Putamen (tissue), 1 donor: Measurements from ENCODE around the gene WASF1.

Source experiments
- DNase-seq: peaks from one replicate; pipeline ENCODE4 v3.0.0-alpha.2; 2016; ENCODE audit warnings: low spot score

WASF1 gene

DNA sequence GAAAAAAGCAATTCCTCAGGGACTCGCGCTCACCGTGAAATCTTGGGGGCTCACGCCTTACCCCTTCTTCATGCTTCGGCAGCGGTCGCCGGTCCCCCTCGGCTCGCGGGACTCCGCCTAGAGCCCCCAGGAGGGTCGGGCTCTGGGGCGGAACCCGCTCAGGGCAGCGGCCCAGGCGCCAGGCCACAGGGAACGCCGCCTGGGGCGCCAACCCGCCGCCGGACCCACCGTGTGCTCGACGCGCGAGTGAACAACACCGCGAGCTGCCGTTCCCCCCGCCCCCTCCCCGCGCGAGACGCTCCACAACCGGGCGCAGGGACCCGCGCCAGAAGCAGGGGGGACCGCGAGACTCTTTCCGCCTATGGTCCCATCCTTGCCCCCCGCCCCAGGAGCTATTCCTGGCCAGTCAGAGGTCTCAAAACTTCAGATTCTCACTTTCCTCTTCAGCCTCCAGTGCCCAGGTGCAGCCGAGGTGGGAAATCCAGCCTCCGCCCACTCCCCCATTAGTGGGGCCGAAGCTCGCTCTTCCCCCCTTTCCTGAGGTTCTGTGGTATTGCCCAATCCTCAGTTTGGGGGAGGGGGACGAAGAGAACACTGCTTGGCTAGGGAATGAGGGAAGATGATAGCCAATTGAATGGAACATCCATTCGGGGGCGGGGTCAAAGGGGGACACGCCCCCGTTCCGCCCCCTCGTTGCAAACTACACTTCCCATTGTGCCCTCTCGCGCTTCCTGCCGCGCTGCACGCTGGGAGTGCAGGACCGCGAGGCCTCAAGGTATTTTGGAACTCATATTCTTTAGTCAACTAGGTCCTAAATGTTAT is at the start of gene WASF1:
Gene WASF1, minus strand, starts transcription at position 265 of the 822 bp plus-strand sequence. CDS start 52,069 bp downstream, outside the sequence.
- DNase-seq, result peak; percentile 98

DNA sequence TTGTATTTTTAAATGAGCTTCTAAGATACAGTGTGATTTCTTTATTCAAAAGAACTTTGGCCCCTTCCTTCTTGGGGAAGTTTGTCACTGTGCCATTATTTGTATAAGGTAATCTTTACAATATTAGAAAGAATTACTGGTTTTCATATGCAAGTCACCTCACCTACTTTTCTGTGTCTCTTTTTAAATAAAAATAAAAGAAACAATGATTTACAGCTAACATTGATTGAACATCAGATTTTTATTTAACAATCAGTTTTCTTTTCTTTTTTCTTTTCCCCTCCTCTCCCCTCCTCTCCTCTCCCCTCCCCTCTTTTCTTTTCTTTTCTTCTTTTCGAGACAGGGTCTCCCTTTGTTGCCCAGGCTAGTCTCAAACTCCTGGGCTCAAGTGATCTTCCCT is 46.8 kb upstream of the WASF1 start:
- DNase-seq, result no peak

DNA sequence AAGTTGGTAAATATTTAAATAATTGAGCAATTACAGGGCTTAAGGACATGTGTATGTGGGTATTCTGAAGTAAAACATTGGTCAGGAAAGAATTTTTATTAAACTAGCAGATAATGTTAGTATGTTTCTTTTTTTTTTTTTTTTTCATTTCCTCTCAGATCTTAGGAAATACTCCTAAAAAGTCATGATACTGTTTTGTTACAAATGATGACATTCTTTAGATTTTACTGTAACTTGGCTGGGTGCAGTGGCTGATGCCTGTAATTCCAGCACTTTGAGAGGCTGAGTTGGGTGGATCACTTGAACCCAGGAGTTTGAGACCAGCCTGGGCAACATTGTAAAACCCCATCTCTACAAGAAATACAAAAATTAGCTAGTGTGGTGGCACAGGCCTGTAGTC is 42.3 kb upstream of the WASF1 start:
- no peak for DNase-seq

DNA sequence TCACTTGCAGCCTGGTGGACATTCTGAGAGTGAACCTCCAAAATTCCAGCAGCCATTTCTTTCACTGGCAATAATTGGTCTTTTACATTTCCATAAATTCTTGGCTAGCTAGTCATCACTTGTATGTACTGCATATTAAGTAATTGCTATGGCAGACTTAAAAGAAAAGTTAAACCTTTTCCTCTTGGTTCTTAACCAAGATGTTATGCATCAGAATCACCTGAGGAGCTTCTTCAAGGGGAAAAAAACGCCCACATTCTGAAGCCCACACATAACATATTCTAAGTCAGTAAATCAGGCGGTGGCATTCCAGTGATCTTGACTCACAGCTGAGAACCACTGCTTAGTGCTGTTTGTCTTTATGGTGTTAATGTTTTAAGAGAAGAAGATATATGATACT is 37.8 kb upstream of the WASF1 start:
- DNase-seq, result peak; percentile 67

DNA sequence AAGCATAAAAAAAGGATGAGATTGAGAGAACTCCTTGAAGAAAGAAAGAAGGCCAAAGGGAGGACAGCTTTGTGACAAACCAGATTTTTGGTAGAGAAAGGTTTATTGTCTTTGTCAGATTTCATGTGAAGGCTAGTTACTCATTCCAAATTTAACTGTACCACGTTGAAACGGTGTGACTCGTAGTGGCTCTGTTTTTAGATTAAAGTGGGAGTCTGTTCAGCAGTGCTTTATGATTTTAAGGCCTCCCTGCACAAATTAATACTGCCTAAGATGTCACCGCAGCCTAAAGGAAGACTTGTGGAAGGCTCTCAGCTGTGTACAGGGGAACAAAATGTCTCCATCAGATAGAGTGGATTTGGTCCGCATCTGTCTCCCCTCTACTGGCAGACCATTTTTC is 36.7 kb upstream of the WASF1 start:
- peak; percentile 71 for DNase-seq

DNA sequence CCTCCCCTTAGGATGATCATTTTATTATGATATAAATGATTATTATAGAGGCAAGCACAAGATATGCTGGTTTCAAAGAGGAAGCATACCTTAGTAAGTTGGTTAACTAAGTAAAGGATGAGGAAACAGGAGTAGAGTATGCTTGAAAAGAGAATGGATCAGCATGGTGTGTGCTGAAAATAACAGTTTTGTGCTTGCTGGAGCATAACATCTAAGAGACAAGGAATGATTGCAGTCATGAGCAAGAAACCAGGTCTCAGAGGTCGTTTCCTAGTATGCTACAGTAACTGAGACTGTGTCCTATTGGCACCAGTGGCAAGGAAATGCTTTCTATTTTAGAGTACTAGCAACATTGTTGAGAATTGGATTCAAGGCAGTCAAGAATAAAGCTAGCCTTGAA is 34.9 kb upstream of the WASF1 start:
- no peak for DNase-seq

DNA sequence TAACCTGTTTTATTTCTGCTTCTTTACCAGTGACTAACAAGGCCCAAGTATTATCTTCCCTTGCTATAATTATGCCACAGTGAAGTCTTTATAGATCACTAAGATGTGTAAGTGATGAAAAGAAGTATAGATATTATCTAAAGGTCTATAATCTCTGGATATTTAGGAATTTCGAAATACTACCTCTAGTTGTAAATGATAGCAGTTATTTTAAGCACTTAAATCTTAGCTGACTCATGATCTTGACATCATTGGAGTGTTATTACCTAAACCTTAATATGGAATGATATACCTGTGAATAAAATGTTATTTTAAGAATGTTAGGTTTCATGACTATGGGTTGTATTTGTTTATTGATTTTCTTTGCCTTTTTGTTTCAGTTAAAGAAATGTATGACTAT is 32.3 kb upstream of the WASF1 start:
- DNase-seq, result no peak

DNA sequence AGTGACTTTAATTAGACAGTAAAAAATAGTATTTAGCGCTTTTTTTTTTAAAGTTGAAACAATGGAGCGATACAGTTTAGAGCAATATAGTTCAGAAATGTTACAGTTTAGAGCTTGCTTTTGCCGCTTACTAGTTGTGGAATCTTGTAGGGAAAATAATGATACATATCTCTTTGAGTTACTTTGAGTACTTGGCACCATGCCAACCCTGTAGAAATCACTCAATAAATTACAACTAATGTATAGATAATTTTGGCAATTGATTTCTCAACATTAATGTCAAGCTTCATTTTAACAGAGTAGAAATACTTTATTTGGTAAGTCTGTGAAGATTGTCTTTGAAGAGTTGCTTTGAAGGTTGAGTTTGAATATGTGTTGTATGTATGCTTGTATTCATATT is 28.2 kb upstream of the WASF1 start:
- no peak for DNase-seq

DNA sequence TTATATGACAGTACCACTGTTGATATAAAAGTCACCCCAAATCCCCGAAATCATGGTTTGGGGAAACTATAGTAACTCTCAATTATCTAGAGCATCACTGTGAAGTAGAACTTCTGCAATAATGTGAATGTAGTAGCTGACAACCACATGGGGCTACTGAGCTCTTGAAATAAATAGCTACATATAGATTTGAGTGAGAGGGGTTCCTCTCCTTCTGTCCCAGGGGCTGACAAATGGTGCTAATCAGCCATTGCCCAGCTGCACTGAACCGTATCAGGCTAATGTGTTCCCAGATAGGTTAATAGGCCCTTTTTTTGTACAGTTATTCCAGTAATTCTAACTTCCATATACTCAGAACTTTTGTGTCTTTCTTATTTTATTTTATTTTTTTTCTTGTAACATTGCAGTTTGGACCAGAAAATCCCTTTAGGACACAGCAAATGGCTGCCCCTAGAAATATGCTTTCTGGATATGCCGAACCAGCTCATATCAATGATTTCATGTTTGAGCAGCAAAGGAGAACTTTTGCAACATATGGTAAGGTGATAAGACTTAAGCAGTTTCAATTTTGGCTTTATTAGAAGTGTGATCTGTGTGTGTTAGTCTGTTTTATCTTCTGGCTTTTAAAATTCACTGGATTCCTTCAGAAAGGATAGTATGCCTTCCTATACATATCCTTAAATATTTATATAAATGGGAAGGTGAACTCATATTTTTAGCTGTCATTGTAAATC is 21.8 kb upstream of the WASF1 start:
- no peak for DNase-seq

DNA sequence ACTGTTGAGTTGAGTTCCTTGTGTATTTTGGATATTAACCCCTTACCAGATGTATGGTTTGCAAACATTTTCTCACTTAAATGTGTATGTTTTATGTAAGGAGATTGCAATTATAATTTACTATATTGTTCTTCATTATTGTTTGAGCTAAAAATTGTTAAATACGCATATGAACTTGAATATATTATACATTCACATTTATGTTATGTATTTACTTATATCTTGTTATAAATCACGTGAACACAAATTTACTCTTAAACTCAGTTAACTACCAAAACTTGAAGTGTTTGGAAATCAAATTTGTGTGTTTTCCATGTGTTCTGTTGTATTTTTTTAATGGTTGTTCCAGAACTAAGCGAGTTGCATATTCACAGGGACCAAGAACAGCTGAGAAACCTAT is 19.1 kb upstream of the WASF1 start:
- no peak for DNase-seq

DNA sequence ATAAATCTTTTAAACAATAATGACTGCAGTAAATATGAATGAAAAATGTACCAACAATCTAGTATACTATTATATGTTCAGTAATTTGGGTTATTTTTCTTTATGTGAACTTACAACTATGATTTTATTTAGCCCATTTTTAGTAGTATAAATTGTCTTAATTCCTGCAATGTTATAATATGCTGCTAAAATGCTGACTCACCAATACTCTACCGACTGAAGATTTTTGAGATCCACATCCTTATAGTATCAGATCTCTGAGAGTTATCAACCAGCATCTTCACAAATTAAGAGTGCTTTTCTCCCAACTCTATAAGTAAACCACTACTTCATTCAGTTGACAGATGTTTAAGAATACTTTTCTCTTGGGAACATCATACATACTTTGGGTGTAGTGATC is 17.4 kb upstream of the WASF1 start:
- no peak for DNase-seq

DNA sequence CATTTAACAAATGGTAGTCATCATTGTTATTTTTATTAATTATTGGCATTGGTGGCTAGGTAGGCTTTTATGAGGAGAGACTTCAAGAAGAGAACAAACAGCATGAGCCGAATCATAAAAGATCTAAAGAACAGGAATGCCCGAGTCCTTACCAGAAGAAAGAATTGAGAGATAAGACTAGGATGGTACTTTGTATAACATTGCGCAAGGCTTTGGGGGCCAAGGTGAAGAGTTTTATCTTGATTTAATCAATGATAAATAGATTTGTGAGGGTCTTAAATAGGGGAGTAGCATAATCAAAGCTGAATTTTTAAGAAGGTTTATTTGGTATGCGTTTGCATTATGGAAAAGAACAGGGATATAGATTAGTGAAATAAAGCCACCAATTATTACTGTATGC is 16.2 kb upstream of the WASF1 start:
- DNase-seq, result no peak

DNA sequence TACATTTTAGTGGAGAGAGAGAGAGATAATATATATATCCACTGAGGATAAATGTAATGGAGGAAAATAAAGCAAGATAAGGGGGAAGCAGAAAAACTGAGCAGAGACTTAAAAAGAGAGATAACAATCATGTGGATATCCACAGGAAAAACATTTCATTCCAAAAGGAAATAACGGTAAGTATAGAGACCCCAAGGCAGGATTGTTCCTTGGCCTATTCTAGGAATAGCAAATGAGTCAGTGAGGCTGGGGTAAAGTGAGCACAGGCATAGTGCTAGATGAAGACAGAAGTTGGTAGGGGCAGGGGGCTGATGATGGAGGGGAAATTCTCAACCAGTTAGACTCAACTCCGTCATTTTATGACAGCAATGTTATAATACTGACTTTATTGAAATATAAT is 12.0 kb upstream of the WASF1 start:
- no peak for DNase-seq

DNA sequence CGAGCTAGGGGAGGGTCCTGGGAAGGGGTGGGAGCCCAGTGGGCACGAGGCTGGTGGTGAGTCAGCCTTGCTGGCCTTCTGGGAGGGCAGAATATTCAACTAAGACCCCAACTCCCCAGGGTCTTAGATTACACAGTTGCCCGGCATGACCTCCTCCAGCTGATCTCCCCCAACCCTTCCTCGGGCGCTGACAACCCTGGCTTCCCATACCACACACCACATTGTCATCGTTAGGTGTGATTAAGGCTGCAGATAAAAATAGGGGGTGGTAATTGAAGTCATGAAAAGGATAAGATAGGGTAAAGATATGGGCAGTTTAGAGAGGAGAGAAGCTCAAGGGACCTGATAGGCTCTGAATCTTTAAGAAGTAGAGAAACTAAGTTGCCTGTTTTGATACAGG is 11.3 kb upstream of the WASF1 start:
- DNase-seq, result no peak

DNA sequence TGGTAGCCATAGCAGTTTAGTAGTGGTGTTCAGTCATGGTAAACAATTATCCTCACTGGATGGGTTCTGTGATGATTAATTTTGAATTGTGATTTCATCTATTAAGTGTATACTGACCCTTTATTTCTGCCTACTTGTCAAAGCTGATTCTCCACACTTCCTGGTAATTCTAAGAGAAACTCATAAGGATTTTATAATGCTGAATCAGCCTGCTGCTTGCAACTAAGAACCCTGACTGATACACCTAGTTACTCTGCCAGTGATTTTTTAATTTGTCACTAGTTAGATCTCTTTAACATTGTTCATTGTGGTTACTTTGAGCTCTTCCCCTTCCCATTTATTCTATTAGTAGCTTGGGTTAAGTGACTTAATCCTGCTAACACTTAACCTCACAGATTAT is 9.3 kb upstream of the WASF1 start:
- no peak for DNase-seq

DNA sequence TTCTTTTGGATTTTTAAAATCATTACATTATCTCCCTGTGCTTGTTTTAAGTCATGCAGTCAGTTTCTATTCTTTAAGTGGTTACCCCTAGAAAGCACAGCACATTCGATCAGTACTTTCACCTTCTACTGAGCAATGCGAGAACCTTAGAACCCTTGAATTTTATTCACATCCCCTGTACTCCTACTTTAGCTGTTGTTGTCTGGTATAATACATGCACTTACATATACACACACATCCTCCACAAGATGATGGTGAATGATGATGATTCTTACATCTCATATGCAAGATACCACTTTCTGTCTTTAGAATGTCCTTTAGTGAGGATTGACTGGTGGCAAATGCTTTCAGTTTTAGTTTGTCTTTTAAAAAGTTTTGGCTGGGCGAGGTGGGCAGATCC is 6.4 kb upstream of the WASF1 start:
- DNase-seq, result no peak

DNA sequence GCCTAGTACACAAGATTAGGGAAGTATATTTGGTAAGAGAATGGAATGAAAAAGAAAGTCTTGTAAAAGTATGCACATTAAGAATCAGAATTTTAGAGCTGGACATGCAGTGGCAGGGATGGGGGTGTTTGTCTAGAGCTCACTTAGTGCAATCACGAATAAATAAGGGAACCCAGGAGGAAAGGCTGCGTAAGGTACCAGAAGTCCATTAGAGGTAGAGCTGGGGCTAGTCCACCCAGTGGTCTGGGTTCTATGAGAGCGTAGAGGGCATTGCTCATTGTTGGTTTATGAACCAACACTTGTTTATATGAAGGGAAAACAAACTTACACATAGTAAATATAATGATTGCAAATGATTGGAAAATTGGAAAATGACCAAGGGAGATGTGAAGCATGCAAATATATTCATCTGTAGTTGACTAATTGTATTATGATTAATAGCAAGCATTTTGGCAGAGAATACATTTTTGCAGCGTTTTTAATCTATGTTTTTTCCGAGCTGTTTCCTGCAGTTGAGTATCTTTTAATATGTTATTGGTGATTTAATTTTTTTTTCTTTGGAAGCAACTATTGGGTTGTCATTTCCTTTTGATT is 3.9 kb upstream of the WASF1 start:
- no peak for DNase-seq

DNA sequence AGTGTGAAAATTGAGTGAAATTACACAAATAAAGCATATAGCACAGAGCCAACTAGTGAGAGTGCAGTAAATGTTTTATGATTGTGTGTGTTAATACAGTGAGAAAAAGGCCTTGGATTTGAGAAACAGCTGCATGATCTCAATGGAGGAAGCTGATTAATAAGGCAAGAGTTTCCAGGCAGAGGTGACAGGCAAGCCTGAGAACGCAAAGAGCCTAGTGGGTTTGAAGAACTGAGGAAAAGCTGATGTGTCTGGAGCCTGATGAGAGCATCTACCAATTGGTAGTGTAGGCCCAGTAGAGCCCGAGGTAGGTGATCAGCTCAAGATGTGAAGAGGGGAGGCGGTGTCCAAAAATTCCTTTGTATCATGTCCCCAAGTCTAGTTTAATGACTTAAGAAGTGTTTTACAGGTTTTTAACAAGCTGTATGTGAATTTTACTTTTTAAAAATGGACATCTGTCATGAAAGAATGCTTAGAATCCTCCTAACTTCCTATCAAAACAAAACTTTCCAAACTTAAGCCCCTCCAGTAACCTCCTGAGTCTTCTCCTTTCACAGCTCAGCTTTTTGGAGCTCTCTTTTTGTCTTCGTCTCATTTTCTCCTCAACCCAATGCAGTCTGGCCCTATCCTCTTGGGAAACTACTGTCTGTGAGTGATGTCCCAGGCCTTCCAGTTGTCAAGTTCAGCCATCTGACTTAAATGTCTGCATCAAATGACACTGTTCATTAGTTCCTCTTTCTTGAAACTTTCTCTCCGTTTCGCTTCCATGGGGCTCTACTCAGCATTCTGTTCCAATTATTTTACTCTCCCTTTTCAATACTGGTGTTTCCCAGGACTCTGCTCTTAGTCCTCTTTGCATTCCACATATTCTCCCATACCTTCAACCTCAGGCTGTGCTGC is 1.9 kb upstream of the WASF1 start:
- no peak for DNase-seq

DNA sequence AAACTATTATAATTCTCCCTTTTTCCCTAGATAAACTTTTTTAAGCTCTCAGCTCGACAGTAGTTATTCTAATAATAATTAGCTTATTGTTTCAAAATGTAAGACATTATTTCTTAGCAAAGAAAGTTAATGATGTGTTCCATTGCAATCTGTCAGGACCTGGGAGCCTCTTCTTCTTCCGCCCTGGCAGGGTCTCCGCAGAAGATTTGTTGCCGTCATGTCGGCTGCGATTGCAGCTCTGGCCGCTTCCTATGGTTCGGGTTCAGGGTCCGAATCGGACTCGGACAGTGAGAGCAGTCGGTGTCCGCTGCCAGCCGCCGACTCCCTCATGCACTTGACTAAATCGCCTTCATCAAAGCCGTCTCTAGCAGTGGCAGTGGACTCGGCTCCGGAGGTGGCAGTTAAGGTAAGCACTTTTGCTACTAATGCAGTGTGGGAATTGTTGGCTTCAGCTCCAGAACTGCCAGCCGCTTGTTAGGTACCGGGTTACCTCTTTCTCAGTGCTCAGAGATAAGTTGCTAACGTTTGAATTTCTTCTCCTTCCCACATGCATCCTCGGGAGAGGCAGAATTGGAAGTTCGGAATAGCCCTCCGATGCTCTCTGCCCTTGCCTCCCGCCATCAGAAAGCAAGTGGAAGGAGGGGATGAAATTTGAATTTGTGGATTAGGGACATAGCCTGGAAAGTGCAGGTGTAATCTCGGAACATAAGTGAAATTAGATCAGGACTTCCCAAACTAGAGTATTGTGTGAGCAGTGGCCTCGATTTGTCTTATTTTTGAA is 948 bp upstream of the WASF1 start, which contains the start of gene CDC40:
Gene CDC40, plus strand, starts transcription at position 200 of the 781 bp plus-strand sequence. Its CDS starts 18 bp downstream, at position 218.
- no peak for DNase-seq

DNA sequence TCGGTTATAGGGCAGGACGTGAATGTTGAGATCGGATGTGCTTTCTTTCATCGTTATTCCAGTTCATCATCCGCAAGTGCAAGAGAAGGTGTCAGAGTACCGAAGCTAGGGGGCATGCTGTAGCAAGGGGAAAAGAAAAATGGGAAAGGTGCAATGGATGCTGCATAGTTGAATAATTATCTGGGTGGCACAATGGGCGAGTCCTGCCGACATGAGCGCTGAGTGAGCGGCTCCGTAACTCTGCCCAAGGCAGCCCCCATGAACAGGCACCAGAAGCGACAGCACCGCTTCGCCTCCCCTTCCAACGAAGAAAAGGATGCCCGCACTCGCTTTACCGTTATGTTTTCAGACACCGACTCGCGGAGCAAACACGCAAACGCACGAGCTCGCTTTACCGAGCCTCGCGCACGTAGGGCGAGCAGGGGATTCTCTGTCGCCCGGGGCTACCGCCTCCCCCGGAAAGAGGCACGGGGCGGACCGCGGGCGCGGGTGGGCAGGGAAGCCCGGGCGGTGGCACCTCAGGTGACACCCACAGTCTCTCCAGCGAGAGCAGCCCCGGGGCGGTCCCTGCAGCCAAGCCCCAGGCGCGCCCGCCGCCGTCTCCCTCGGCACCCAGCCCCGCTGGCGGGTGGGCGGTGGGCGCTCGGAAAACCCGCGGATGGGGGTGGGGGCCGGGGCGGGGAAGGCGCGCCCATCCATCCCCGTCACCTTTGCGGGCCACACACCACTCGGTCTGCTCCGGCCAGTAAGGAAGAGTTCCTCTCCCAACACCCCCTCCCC is 654 bp downstream of the WASF1 start:
- peak; percentile 72 for DNase-seq
